Measurements from ENCODE around the gene ACKR3. TPM values are rescaled to one million over a fixed set of nuclear protein-coding genes. Genes with fewer than 3 reads are reported as not detected.

ACKR3 gene
- total RNA-seq, 1 donor from 2014 or later = 0.05 TPM

DNA sequence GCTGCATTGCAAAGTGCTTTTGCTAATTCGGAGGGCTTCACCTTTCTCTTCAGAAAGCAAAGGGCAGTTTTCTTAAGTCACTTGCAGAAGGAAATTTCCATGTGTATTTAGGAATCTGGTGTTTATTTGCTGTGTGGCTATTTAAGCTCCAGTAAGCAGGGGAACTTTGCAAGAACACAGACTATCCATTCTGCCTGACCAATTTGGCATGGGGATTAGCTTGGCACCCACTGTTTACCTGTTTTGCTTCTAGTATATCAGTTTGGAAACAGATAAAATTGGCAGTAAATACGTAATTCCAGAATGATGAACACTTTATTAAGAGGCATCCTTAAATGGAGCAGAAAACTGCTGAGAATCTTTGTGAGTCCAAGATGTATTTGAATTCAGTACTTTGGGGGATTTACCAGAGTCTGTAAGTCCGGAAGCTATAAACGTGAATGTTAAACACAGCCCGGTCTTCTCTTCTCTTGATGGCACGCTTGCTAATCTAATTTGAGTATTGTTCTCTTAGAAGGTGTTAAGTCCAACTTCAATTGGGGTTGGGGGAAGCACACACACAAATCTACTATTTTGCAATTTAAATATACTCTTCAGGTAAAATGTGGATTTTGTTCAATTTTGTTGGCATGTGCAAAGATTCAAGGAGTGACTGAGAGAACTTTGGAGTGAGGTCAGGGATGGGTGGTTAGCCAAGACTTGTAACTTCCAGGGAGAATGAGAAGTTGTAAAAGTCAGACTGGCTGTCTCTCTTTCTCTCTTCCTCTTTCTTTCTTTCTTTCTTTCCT lies 650 bp downstream of the ACKR3 start:
- no peak for DNase-seq (ENCODE audit: low read depth)

DNA sequence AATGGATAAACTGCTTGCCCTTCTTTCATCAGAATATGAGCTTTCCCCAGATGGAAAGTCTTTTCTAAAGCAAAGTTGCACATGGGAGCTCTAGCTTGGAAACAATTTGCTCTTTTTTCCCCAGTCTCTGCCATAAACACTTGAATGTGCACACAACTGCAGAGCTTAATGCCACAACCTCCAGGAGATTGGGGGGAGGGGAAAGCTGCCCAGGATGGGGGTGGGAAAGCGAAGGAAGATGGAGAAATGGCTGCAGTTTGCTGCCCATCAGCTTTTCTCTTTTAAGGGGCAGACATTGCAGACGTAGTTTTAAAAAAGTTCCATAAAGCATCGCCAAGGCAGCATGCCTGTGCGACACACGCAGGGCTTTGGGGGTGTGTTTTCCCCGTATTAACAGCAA lies 1.5 kb downstream of the ACKR3 start:
- no peak for DNase-seq (ENCODE audit: low read depth)

DNA sequence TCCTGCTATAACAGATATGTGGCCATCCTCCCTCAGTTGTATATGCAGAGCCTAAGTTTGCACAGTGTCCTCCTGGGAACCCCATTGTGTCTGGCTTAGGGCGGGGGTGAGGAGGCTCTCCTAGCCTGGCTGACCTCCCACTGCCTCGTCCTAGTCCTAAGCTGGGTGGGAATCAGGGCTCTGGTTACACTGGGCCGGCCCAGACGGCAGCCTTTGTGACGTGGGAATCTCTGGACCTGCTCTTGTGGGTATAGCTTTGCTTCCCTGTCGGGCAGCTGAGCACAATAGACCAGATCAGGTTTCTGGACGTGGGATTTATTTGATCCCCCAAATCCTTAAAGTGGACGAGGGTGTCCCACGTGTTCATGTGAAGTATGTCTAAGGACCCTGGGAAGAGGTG lies 2.9 kb downstream of the ACKR3 start:
- no peak for DNase-seq (ENCODE audit: low read depth)

DNA sequence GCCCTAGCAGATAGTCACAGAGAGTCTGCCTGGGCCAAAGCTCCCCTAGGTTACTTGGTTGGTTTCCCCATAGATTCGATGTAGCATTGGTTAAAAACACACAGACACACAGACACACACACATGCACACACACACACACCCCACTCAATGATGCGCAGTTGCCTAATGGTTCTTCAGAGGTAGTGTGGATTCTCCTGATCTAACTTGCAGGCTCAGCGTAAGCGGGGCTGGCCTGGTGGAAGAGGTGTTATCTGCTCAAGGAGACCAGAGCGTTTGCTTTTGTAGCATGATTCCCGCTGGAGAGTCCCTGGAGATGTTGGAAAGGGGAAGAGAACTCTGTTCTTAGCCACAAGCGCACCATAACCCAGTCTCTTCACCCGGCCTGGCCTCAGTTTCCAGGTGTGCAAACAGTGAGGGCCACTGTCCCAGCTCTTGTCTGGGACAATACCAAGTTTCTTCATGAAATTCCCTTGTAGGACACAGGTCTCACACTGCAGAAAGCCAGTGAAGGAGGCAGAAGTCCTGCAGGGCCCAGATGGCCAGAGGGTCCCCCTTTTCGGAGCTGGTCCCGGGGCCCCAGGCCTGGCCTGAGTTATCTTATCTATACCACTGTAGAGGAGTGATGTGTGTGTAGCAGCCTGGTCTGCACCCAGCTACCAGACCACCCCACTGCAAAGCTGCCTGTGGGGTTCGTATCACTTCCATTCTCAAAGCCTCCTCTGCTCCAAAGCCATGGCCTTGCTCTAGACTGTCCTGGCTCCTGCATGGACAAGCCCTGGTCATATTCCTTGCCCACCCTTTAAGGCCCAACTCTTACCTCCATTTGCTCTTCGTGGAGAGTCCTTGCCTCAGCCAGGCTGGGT lies 3.7 kb downstream of the ACKR3 start:
- no peak for DNase-seq (ENCODE audit: low read depth)

DNA sequence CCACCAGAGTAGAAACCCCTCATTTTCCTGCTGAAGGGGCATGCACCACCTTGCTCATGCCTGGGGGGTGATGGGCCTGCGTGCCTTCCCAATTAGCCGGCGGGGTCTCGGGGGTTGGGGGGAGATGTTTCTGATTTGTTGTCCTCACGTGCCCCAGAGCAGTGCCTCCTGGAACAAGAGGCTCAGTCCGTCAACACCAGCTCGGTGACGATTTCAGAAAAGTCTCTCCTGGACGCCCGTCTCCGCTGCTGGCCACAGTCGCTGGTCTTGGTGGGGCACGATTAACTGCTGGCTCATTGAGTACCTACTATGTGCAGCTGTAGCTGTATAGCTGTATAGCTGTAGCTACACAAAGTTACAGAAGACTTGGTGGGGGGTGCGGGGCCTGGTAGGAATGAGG lies 4.4 kb downstream of the ACKR3 start:
- DNase-seq (ENCODE audit: low read depth) = no peak

DNA sequence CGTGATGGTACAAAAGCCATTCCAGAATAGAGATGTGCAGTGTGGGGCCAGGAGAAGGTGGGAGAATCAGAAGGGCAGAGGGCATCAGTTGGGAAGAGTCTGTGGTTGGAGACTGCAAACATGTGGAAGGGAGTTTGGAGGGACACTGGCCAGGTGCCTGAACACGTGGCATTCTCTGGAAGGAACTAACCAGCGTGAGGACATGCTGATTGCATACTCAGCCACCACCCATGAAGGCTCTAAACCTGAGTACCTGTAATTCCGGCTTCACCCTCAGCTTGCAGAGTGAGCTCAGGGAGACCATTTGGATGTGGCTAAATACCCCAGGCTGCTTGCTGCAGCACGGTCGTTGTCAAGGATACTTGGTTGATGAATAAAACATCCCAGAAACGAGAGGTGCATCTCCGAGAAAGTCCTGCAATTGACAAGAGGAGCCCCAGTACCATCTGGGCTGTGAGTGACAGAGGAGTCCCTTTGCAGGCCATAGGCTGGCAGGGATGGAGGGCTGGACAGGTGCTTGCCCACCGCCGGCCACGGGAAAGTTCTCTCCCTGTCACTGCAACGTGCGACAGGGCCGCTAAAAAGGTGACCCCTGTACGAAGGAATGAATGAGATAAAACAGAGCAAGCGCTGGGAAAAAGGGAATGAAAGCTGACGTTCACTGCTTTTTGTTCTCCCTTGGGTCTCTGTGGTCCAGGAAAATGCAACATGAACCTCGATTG lies 5.0 kb downstream of the ACKR3 start:
- no peak for DNase-seq (ENCODE audit: low read depth)

DNA sequence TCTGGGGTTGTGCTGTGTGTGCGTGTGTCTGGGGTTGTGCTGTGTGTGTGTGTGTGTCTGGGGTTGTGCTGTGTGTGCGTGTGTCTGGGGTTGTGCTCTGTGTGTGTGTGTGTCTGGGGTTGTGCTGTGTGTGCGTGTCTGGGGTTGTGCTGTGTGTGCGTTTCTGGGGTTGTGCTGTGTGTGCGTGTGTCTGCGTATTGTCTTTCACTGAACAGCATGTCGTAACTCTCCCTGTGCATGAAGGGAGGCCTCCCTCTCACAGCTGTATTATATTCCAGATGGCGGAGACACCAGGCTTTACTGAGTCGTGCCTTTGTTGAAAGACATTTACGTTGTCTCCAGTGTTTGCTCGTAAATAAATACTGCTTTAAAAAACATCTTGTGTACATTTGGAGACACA lies 5.9 kb downstream of the ACKR3 start:
- DNase-seq (ENCODE audit: low read depth) = no peak

DNA sequence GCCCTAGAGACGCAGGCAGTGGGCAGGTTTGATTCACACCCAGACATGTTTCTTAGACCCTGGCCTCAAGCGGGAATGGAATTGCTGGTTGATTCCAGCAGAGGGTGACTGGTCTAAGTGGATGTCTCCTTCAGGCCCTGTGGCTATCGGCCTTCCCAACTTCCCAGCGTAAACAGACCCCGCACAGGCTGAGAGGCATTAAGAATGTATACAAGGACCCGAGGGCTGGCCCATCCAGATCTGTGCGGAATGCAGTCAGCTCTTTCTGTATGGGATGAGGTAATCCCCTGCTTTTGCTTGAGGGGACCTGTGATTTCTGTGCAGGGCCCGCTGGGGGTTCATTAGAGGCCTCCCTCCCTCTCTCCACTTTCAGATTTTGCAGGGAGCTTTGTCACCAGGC lies 6.5 kb downstream of the ACKR3 start:
- DNase-seq (ENCODE audit: low read depth) = no peak

DNA sequence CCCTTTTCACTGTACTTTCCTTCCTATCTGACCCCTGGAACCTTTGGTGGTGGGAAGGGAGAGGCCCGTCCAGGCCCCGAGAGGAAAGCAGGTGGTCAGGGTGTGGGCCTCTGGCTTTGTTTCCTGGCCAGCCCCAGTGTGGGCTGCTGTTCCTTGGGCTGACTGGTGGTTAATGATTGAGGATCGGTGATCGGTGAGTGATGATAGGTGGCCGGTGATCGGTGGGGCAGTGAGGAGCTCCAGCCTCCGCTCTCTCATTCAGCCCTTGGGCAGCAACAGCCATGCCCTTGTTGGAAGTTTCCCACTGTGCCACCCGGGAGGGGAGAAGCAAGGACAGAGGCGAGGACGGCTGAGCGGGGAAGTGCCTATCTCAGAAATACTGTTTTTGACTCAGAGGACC lies 7.3 kb downstream of the ACKR3 start:
- no peak for DNase-seq (ENCODE audit: low read depth)

DNA sequence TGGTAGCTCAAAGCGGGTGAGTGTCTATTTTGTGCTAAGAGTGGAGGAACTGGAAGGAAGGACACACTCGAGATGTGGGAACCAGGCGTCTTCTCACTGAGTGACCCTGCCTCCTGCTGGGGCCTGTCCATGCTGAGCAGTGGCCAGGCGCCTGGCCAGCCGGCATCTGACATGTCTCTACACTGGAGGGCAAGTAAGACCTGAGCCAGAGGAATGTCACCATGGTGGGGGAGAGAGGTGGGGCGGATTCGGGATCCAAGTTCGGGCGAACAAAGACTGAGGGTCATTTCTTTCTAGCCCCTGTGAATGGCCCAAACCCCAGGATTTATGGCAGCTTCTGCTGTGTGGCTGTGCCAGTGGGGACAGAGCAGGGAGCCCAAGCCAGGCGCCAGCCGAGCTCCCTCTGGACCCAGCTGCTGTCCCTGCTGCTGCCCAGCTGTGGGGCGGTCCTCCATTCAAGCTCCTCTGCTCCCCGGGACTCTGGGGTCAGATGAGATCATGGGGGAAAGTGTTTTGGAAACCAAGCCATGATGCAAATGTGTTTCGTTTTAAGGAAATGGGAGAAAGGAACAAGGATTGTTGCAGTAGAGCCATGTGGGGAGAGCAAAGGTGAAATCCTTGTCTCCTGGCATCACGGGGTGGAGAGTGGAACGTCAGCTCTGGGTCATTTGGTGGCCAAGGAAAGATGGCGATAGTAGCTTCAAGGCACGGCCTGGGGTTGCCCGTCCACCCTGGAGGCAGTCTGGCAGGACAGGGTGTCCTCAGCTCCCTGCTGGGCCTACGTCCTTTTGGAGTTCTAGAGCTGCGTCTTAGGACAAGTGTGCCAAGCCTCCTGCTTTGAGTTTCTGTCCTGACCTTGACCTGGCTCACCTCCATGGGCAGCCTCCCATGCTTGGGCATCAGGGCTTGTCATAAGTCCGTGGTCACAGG lies 8.1 kb downstream of the ACKR3 start:
- no peak for DNase-seq (ENCODE audit: low read depth)

DNA sequence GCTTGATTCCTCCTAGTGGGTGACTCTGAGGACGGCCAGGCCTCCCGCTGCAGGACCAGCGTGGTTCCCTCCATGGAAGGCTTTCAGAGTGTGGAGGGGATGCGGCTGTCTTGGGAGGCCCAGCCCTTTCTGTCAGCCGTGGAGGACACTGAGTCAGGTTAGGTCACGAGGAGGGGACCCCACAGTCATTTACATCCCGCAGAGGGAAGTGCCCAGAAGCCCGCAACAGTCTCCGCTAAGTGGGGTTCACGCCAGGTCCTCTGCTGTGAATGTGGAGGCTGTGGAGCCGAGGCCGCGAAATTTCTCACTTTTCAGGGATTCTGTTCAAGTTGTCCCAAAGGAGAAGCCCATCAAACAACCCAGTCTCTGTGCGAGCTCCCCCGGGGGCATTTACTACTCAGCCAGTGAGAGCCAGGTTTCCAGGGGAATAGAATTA lies 8.8 kb downstream of the ACKR3 start:
- no peak for DNase-seq (ENCODE audit: low read depth)

DNA sequence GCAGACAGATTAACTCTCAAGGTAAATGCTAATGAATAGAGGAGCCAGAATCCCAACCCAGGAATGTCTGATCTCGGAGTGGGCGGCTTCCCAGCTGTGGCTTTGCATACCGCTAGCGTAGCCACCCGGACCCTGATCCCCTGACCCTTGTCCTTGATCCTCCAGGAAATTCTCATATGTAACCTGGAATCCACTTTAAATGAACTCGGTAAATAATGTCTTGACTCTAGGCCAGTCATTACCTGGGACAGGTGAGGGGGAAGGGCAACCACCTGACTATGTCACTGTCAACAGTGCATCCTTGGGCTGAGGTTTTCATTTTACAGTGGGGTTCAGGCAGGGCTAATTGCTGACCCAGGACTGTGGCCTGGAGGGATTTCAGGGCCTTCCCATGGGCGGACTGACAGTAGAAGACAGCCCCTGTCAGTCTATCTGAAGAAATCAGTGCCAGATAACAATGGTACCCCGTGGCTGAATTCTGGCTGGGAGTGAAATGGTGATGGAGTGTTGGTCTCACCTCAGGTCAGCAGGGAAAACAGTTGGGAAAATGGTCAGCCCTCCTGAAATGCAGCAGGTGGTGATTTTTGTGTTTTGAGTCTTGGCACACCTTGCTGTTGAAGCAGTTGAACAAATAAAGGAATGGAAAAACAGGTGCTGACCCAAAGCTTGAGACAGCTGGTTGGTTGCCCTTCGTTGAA lies 9.6 kb downstream of the ACKR3 start:
- DNase-seq (ENCODE audit: low read depth) = no peak

DNA sequence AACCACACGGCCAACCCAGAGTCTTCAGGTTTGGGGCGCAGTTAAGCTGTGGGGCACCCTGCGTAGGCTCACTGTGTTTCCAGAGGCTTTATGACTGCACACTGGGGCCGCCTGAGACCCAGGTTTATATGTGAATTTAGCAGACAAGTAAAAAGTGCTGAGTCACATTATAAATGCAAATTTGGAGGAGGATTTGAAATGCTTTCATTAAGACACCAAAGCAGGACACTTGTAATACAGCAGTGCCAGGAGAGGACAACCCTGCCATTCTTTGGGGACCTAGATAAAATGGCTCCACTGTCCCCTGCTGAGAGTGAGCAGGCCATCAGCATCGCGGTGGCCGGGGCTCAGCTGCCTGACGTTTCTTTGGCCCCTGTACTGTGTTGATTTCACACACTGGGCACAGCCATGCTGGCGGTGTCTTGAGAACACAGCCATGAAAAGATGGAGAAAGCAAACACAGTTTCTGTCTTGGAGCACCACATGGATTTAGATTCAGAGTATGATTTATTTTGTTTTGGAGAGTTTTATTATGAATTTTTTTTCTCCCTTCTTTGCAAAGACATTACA lies 10.2 kb downstream of the ACKR3 start:
- DNase-seq (ENCODE audit: low read depth) = no peak

DNA sequence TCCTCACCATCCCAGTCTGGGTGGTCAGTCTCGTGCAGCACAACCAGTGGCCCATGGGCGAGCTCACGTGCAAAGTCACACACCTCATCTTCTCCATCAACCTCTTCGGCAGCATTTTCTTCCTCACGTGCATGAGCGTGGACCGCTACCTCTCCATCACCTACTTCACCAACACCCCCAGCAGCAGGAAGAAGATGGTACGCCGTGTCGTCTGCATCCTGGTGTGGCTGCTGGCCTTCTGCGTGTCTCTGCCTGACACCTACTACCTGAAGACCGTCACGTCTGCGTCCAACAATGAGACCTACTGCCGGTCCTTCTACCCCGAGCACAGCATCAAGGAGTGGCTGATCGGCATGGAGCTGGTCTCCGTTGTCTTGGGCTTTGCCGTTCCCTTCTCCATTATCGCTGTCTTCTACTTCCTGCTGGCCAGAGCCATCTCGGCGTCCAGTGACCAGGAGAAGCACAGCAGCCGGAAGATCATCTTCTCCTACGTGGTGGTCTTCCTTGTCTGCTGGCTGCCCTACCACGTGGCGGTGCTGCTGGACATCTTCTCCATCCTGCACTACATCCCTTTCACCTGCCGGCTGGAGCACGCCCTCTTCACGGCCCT lies 11.2 kb downstream of the ACKR3 start:
- no peak for DNase-seq (ENCODE audit: low read depth)

DNA sequence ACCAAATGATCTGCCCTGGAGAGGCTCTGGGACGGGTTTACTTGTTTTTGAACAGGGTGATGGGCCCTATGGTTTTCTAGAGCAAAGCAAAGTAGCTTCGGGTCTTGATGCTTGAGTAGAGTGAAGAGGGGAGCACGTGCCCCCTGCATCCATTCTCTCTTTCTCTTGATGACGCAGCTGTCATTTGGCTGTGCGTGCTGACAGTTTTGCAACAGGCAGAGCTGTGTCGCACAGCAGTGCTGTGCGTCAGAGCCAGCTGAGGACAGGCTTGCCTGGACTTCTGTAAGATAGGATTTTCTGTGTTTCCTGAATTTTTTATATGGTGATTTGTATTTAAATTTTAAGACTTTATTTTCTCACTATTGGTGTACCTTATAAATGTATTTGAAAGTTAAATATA lies 11.9 kb downstream of the ACKR3 start:
- DNase-seq (ENCODE audit: low read depth) = no peak

DNA sequence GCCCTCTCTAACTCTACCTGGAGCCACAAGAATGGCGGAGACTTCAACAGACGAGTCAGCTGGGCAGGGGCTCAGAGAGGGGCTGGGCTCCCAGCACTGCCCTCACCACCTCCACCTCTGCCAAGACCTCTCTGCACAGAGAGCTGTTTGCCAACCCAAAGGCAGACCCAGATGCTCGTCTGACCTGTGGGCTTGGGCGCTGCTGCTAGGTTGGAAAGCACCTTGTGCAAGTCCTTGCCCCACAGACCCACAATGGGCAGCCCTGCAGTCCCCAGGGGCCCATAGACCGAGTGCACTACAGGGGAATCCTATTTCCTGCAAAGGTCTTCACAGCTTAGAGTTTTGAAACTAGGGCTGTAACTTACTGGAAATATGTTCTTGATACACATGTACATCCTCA lies 13.3 kb downstream of the ACKR3 start:
- no peak for DNase-seq (ENCODE audit: low read depth)

DNA sequence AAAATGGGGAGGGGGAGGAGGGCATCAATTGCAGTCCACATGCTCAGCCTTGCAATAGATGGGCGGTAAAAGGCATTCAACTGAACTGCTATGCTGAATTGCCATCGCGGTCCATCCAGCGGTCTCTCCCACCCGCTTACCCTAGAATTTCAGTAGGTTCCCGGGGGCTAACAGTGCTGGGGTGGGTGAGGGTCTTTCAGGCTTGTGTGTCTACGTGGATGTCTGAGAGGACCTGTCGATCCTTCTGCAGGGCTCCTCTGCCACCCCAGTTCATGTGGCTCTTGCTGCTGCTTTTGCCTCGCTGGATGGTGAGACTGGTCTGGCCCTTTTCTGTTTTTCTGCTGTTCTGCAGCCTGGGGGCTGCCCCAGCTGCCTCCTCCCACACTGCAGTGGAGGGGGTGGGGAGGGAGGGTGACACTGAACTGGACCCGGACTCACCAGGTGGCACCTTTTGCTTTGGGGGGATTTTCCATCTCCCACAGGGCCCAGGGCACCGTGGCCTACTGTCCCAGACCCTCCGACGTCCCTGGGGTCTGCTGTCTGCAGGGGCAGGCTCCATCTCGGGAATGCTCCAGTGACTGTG lies 14.1 kb downstream of the ACKR3 start:
- no peak for DNase-seq (ENCODE audit: low read depth)

DNA sequence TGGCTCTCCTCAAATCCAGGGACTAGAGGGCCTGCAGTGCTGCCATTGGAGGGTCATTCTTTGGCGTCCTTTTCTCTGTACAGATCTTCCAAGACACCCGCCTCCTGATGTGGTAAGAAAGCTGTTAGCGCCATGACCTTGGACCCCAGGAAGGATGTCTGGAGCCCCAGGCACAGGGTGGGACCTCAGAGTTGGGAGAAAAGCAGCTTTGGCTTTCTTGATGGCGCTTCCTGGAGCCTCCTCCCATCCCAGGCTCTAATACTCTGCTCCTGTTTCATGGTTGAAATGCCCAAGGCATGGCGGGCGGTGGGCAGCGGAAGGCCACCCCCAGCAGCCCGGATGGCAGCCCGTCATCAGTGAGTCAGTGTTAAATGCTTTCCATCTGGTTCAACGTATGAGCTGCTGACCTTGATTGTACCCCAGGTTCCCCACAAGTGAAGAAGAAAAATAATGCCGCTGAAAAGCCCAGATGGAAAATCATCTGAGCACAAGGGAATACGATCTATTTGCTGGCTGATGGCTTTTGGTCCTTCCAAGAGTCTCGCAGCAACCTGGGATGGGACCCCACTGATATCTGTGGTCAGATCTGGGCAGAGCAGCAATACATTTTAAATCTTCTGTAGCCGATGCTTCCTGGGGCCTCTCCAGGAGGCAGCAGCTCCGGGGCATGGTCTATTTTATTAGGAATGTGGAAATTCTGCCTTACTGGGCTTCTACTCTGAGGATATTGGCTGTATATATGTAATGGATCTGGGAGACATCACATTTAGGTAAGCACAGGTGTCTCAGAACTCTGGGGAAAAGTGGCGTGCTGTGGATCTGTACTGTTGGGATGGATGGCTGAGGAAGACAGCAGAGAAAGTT lies 15.1 kb downstream of the ACKR3 start:
- DNase-seq (ENCODE audit: low read depth) = no peak

DNA sequence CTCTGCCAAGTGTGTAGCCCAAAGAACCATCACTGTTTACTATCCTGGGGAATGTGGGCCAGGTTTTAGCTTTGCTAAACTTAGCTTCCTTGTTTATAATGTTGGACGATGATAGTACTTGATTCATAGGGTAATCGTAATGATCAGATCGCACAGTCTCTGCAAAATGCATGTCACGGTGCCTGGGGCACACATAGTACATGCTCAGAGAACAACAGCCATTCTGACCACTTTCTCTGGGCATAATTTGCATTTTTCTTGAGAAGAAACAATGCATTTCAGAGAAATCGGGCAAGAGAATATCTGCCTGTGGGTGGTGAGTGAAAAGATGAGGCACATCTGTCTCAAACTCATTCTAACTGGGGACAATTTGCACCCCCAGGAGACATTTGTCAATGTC lies 16.3 kb downstream of the ACKR3 start:
- no peak for DNase-seq (ENCODE audit: low read depth)

All from renal cortical epithelial cell (primary cell).